Astrocyte of the spinal cord (primary cell): ENCODE measurements around the gene BICDL2.

ENCODE experiments used
- DNase-seq: peaks from one replicate; pipeline ENCODE4 v3.0.0; 2011; ENCODE audit warnings: low read depth, low spot score
- H3K4me3 ChIP-seq: 2 replicates; pipeline ENCODE4 v1.5.1; 2011; ENCODE audit warnings: low read depth, mild to moderate bottlenecking, low read length, moderate library complexity
- in situ Hi-C: cut with HindIII; loops from 2 replicates; pipeline ENCODE4 v1.10.0; 2017; ENCODE audit warnings: low sequenced_read_pairs
- TF ChIP-seq, protein P1 (sequence below): IDR thresholded peaks from 2 replicates; pipeline ENCODE4 v1.5.1; 2012; ENCODE audit warnings: low read depth, mild to moderate bottlenecking, low read length, inconsistent platforms

The BICDL2 gene

DNA sequence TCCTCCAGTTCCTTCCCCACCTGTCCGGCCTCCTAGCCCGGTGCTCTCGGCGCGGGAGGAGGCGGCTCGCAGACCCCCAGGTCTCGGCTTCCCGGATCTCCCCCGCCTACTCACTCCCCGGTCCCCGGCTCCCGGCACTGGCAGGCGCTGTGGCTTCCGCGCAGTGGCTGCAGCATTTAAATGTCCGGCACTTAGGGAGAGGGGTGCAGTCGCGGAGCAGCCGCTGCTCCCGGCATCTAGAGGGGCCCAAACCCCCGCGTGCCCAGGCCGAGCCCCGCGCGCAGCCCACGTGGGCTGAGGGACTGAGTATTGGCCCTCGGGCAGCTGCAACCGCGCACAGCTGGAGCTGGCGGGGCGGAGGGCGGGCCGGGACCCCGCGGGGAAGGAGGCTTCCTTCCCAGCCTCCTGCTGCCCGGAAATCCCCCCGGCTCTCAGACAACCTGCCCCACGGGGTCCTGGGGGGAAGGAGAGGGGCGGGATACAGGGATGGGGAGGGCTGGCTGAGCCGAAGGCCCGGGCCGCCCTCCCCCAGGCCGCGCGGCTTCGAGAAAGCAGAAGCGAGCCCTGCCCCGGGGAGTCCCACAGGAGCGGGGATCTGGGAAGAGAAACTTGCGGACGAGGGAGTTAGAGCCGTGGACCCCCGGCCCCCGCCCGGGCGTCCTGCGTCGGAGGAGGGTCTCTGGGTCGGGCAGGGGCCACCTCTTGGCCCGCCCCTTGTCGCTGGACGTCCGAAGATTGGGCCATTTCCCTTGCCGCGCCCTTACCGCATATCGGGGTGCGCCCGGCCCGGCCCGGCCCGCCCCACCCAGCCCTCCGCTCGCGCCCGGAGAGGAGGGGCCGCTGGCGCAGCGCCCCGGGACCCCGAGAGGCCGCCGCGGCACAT, 9.3 kb upstream of the BICDL2 start, which contains the start of gene MMP25:
MMP25 (plus strand) TSS at position 804 of the 883 bp plus-strand sequence. CDS start 357 bp downstream, outside the sequence.
- peak within 1 kb of the TSS; percentile 31 for H3K4me3 ChIP-seq
- in situ Hi-C loops: no loop called here
- no peak for DNase-seq
- TF ChIP-seq, protein P1, sequence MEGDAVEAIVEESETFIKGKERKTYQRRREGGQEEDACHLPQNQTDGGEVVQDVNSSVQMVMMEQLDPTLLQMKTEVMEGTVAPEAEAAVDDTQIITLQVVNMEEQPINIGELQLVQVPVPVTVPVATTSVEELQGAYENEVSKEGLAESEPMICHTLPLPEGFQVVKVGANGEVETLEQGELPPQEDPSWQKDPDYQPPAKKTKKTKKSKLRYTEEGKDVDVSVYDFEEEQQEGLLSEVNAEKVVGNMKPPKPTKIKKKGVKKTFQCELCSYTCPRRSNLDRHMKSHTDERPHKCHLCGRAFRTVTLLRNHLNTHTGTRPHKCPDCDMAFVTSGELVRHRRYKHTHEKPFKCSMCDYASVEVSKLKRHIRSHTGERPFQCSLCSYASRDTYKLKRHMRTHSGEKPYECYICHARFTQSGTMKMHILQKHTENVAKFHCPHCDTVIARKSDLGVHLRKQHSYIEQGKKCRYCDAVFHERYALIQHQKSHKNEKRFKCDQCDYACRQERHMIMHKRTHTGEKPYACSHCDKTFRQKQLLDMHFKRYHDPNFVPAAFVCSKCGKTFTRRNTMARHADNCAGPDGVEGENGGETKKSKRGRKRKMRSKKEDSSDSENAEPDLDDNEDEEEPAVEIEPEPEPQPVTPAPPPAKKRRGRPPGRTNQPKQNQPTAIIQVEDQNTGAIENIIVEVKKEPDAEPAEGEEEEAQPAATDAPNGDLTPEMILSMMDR: no peak

DNA sequence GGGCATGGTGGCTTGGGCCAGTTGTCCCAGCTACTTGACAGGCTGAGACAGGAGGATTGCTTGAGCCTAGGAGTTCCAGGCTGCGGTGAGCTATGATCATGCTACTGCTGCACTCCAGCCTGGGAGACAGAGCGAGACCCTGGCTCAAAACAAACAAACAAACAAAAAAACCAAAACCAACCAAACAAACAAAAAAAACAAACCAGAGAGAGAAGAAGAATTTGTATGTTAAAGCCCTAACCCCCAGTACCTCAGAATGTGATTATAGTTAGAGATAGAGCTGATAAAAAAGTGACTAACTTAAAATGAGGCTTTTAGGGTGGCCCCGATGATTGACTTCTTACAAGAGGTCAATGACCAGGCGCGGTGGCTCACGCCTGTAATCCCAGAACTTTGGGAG, 8.0 kb upstream of the BICDL2 start:
- TF ChIP-seq, protein P1: no peak
- H3K4me3 ChIP-seq: no peak overlapping the region
- no peak for DNase-seq
- in situ Hi-C loops: no loop called here

DNA sequence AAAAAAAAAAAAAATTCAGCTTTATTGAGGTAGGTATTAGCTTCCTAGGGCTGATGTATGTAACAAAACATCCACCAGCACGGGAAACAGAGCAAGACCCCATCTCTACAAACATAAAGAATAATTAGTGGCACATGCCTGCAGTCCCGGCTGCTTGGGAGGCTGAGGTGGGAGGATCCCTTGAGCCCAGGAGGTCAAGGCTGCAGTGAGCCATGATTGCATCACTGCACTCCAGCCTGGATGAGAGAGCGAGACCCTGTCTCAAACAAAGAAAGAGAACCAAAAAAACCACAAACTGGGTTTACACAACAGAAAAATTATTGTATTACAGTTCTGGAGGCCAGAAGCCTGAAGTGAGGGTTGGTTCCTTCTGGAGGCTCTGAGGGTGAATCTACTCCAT, 5.6 kb upstream of the BICDL2 start:
- H3K4me3 ChIP-seq: no peak overlapping the region
- TF ChIP-seq, protein P1: no peak
- in situ Hi-C loops: no loop called here
- DNase-seq: no peak

DNA sequence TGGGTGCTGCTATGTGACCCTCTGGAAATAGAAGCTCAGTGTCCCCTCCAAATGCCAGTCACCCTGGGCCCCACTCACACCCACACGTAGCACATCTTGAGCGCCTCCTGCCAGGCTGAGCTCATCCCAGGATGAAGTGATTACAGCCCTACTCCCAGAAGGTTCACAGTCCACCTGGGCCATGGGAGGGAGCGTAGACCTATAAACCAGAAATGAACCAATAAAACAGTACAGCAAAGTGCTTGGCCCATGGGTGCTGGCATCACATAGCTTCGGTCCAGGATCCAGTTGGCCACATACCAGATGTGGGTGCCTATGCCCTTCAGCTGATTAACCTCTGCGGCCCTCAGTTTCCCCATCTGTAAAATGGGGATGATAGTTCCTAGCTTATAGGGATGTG, 2.2 kb upstream of the BICDL2 start:
- TF ChIP-seq, protein P1: no peak
- H3K4me3 ChIP-seq: no peak overlapping the region
- in situ Hi-C loops: no loop called here
- DNase-seq: no peak

DNA sequence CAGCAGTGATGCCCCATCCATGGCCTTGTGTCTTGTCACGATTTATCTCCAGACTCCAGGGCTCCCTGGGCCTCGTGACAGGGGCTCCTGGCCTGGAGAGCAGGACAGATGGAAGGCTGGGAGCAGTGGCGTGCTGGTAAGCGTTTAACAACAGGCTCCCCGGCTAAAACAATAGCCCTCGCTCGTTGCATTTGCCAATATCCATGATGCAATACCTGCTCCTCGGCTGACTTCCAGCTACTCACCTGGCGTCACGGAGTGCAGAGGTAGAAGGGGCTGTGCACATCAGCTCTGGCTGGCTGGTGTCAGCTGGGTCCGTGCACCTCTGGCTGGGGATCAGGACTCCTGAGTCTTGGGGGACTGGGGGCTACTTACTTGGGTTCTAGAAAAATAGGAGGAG, 1.5 kb upstream of the BICDL2 start:
- in situ Hi-C loops: no loop called here
- TF ChIP-seq, protein P1: no peak
- no peak for DNase-seq
- no peak overlapping the region for H3K4me3 ChIP-seq

DNA sequence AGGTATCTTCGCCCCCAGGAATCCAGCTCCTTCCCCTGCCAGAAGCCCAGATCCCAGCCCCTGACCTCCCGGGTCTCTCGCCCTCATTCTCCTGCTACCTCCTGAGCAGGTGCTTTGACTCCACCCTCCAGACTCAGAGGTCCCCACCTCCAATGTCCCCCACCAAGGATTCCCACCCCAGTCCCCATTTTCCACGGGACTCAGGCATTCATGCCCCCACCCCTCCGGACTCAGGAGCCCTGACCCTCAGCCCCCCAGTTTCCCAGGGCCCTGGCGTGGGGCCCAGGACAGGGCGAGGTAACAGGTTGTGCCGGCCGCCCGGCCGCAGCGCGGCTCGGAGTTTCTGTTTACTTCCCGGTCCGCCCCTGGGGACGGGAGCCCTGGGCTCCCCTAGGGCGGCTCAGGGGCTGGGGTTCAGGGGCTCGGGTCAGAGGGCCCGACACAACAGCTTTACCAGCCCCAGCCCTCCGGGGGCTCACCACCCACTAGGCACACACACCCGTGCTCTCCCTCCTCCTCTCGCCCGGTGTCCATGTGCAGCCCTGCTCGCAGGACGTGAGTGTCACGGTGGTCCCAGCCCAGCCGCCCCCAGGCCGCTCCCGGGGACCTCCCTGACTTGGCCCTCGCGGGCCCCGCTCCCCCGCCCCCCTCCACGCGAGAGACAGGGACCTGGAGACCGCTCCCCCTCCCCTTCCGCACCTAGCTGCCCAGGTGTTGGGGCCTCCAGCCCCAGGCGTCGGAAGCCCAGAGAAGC, 595 bp downstream of the BICDL2 start:
- in situ Hi-C loops: no loop called here
- DNase-seq: no peak
- no peak overlapping the region for H3K4me3 ChIP-seq
- TF ChIP-seq, protein P1: no peak
